Measurements from ENCODE around the gene QRICH1.

The QRICH1 gene

DNA sequence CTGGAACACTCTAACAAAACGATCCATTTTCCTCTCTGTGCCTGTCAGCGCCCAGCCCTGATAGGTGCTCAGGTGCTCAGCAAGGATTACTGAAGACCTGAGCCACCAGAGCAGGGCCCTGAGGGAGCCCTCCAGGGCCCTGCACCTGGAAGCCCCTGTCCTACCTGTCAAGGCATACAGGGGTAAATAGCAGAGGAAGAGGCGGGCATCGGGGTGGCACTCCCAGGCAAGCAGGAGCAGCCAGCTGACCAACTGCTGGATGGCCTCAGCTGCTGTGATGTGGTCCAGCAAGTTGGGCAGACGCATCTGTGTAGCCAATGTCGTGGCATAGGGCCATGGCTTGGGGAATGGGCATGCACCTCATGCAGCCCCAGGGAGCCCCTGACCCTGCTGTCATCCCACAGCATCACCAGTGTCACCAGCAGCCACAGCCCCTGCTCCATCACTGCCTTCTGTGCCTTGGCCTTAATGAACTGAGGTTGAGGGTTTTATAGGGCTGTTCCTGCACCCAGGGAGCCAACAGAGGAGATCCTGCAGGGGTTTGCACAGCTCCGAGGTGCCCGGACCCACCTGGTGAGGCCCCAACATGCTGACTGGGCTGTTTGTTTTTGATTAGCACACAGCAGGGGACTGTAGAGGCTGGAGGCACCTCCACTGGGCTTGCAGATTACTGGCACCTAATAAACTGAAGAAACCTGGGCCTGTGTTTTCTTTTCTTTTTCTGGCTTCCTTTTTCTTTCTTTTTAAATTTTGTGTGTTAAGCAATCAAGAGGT lies 94.6 kb downstream of the QRICH1 start:
- TF ChIP-seq, protein P1, sequence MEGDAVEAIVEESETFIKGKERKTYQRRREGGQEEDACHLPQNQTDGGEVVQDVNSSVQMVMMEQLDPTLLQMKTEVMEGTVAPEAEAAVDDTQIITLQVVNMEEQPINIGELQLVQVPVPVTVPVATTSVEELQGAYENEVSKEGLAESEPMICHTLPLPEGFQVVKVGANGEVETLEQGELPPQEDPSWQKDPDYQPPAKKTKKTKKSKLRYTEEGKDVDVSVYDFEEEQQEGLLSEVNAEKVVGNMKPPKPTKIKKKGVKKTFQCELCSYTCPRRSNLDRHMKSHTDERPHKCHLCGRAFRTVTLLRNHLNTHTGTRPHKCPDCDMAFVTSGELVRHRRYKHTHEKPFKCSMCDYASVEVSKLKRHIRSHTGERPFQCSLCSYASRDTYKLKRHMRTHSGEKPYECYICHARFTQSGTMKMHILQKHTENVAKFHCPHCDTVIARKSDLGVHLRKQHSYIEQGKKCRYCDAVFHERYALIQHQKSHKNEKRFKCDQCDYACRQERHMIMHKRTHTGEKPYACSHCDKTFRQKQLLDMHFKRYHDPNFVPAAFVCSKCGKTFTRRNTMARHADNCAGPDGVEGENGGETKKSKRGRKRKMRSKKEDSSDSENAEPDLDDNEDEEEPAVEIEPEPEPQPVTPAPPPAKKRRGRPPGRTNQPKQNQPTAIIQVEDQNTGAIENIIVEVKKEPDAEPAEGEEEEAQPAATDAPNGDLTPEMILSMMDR (conservative IDR thresholded peaks at IDR 0.05; ENCODE audit: low read depth, low read length) = no peak
- H3K4me3 ChIP-seq (ENCODE audit: low read length) = no peak overlapping the region

DNA sequence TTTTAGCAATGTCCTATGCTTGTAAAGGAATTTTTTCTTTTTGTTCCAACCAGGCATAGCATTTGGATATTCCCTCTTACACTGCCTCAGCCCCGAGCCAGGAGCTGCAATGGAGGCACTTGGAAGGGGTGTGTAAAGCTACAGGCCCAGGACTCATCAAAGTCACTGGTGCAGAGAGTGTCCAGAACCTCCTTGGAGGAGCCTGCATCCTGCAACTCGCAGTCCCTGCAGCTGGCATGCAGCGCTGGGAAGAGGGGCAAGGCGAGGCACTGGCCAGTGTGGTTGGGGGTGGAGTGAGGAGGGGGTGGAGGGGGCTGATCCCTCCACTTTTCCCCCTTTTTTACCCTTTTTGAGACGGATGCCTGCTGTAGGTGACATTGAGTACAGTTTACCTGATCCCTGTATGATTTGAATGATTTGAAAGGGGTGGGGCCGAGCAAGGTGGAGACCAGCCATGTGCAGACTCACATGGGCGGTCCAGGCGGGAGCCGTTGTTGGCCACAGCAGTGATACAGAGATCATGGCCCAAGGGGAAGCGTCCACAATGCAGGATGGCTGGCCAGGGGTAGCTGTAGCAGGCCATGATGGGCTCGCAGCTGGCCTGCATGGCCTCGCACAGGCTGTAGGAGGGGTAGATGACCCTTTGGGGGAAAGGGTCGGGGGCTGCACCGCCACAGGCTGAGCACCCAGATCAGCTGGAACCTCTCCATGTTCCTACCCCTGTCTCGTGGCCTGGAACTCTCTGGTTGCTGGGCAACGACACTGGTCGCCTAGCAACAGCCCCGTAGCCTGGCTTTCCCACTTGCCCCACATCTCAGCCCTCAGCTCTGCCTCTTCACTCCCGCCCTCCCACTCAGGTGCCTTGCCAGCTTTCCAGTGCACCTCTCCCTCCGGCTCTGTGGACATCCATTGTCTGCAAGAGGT lies 95.9 kb downstream of the QRICH1 start:
- TF ChIP-seq, protein P1 (conservative IDR thresholded peaks at IDR 0.05; ENCODE audit: low read depth, low read length) = no peak
- DNase-seq (ENCODE audit: low read depth) = no peak
- H3K4me3 ChIP-seq (ENCODE audit: low read length) = no peak overlapping the region

More for the DNA sequence above, 94.6 kb downstream of the QRICH1 start:
- DNase-seq (ENCODE audit: low read depth) = no peak

DNA sequence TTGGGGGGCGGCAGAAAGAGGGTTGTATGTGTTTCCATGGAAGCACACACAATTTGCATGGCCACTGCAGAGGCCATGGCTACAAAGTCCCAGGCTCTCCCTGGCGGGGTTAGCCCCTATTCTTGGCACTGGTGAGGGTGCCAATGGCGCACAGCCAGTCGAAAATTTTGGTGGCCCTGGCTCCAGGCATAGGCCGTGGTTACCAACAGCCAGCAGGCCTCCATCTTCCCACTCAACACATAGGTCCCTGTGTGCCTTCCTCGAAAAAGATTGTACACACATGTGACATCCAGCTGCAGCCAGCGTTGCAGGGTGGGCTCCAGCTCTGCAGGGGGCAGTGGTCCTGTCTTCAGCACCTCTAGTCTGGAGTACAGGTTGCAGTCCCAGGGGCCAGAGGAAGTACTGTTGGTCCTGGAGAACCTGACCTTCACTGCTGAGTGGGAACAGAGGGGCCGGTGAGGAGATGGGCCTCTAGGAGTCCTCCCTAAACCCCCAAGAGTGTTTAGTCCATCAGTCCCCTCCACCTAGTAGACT lies 96.7 kb downstream of the QRICH1 start:
- TF ChIP-seq, protein P1 (conservative IDR thresholded peaks at IDR 0.05; ENCODE audit: low read depth, low read length) = peak; percentile 10
- no peak overlapping the region for H3K4me3 ChIP-seq (ENCODE audit: low read length)
- DNase-seq (ENCODE audit: low read depth) = no peak

DNA sequence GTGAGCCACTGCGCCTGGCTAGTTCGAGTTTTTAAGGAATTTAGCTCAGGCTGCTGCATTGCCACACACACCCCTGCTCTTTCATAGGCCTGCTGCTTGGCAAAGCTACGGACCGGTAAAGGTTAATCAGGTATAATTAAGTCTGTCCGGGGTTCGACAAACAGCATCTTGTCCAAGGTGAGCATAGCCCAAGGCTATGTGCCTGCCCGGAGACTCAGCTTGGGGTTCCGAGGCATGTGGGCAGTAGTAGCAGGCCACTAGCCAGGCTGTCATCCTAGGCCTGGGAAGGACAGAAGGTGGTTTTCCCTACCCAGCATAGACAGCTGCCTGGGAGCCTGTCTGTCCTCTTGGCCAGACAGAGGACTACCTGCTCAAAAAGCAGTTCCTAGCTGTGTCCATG lies 97.2 kb downstream of the QRICH1 start:
- H3K4me3 ChIP-seq (ENCODE audit: low read length) = no peak overlapping the region
- TF ChIP-seq, protein P1 (conservative IDR thresholded peaks at IDR 0.05; ENCODE audit: low read depth, low read length) = no peak
- no peak for DNase-seq (ENCODE audit: low read depth)

DNA sequence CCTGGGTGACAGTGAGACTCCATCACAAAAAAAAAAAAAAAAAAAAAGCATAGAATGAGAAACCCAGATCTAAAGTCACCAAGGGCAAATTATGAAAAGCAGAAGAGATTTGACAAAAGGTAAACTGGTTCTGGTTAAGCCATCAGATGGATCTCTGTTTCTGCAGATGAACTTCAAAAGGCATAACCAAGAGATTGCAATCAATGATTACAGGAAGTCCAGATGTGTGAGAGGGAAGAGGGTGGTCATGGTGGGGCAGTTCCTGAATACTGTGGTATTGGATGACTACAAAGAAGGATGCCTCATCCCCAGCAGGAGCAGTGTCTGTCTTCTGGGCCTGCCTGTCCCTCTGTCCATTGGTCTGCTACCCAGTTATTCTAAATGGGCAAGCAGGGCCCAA lies 100.0 kb downstream of the QRICH1 start:
- H3K4me3 ChIP-seq (ENCODE audit: low read length) = no peak overlapping the region
- DNase-seq (ENCODE audit: low read depth) = no peak
- TF ChIP-seq, protein P1 (conservative IDR thresholded peaks at IDR 0.05; ENCODE audit: low read depth, low read length) = no peak

DNA sequence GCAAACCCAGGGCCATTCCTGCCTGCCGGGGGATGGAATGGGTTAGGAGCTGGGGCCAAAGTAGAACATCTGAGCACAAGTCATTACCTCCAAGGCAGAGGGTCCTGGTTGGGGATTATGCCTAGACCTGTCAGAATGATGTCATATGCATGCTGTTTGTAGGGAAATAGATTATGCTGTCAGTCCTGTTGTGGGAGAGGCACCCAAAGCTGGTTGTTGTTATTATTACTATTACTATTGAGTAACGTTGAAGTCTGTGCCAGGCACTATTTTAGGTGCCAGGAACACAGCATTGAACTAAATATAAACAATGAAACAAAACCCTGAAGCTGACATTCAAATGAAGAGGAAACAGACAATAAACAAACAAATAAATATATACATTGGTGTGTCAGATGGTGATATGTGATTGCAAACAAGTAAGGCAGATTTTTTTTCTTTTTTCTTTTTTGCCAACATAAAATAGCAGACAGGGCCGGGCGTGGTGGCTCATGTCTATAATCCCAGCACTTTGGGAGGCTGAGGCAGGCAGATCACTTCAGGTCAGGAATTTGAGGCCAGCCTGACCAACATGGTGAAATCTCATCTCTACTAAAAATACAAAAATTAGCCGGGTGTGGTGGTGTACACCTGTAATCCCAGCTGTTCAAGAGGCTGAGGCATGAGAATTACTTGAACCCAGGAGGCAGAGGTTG lies 101.9 kb downstream of the QRICH1 start:
- TF ChIP-seq, protein P1 (conservative IDR thresholded peaks at IDR 0.05; ENCODE audit: low read depth, low read length) = no peak
- no peak for DNase-seq (ENCODE audit: low read depth)
- peak overlapping the region; percentile 77 for H3K4me3 ChIP-seq (ENCODE audit: low read length)

Data from retinal pigment epithelial cell (primary cell).